Glutamatergic neuron (in vitro differentiated cells): ENCODE results near the gene PHACTR3. TPM values are rescaled to one million over a fixed set of nuclear protein-coding genes. Genes with fewer than 3 reads are reported as not detected.

Experiments used
- DNase-seq: peaks from one replicate; pipeline ENCODE4 v3.0.0; 2022
- H3K27ac Mint-ChIP-seq: one replicate; pipeline ENCODE4 v1.8.0; 2020; ENCODE audit warnings: mild to moderate bottlenecking, mixed read lengths, inconsistent platforms; ENCODE audit not compliant: unreplicated experiment
- H3K27me3 Mint-ChIP-seq: one replicate; pipeline ENCODE4 v1.8.0; 2020; ENCODE audit warnings: mild to moderate bottlenecking, moderate library complexity, mixed read lengths, inconsistent platforms; ENCODE audit not compliant: unreplicated experiment
- H3K36me3 Mint-ChIP-seq: one replicate; pipeline ENCODE4 v1.8.0; 2020; ENCODE audit warnings: mild to moderate bottlenecking, mixed read lengths, inconsistent platforms; ENCODE audit not compliant: unreplicated experiment
- H3K4me1 Mint-ChIP-seq: one replicate; pipeline ENCODE4 v1.8.0; 2020; ENCODE audit warnings: mild to moderate bottlenecking, low read depth, mixed read lengths, inconsistent platforms; ENCODE audit not compliant: unreplicated experiment
- H3K4me3 Mint-ChIP-seq: one replicate; pipeline ENCODE4 v1.8.0; 2020; ENCODE audit warnings: mild to moderate bottlenecking, mixed read lengths, inconsistent platforms; ENCODE audit not compliant: unreplicated experiment
- H3K9me3 Mint-ChIP-seq: one replicate; pipeline ENCODE4 v1.8.0; 2020; ENCODE audit warnings: mild to moderate bottlenecking, moderate library complexity, mixed read lengths, inconsistent platforms; ENCODE audit not compliant: unreplicated experiment
- CTCF ChIP-seq: fragments of 200-600 bp; sonication (generic); IDR thresholded peaks from one replicate; pipeline ENCODE4 v1.5.0; 2021; ENCODE audit not compliant: partially characterized antibody, unreplicated experiment
- total RNA-seq: library from RNA; stranded (reverse); fragmentation: NEBNext Ultra II Directional; extraction: Animal tissue kit (Norgen Biotek cat#: 25700); gene quantifications from one replicate; pipeline ENCODE4 v1.2.1, GENCODE V29; 2021; ENCODE audit not compliant: unreplicated experiment

Gene PHACTR3
- total RNA-seq, 1 donor from 2014 or later, result 37.0 TPM

- H3K9me3 Mint-ChIP-seq, result no peaks in the 10 kb centered on the region
- no peak for TF ChIP-seq CTCF
- H3K4me1 Mint-ChIP-seq, result peaks cover 22% of the 10 kb centered on the region
- H3K36me3 Mint-ChIP-seq, result no peaks in the 10 kb centered on the region
- H3K27me3 Mint-ChIP-seq, result peaks cover 12% of the 10 kb centered on the region
- no peak for DNase-seq
- no peak overlapping the region for H3K4me3 Mint-ChIP-seq
- H3K27ac Mint-ChIP-seq, result no peak overlapping the region
Measured at GRCh38 chr20:59752704-59753460, 148.5 kb downstream of the PHACTR3 start.

- no peak overlapping the region for H3K4me3 Mint-ChIP-seq
- H3K9me3 Mint-ChIP-seq, result no peaks in the 10 kb centered on the region
- no peak for TF ChIP-seq CTCF
- H3K27me3 Mint-ChIP-seq, result peaks cover 14% of the 10 kb centered on the region
- no peaks in the 10 kb centered on the region for H3K36me3 Mint-ChIP-seq
- H3K4me1 Mint-ChIP-seq, result peaks cover 28% of the 10 kb centered on the region
- no peak for DNase-seq
- H3K27ac Mint-ChIP-seq, result no peak overlapping the region
Measured at GRCh38 chr20:59753836-59754235, 149.5 kb downstream of the PHACTR3 start.

GRCh38 chr20:59754551-59754950 is 150.2 kb downstream of the PHACTR3 start:
- Mint-ChIP-seq H3K27me3 (peaks cover 14% of the 10 kb centered on the region), H3K9me3 (no peaks in the 10 kb centered on the region), H3K4me1 (peaks cover 31% of the 10 kb centered on the region), H3K27ac (no peak overlapping the region), H3K4me3 (no peak overlapping the region), H3K36me3 (no peaks in the 10 kb centered on the region)
- no peak for DNase-seq
- no peak for TF ChIP-seq CTCF

- Mint-ChIP-seq H3K27ac (no peak overlapping the region), H3K4me3 (no peak overlapping the region), H3K36me3 (no peaks in the 10 kb centered on the region), H3K9me3 (no peaks in the 10 kb centered on the region), H3K4me1 (peaks cover 29% of the 10 kb centered on the region), H3K27me3 (peaks cover 10% of the 10 kb centered on the region)
- no peak for DNase-seq
- TF ChIP-seq CTCF, result no peak
Measured at GRCh38 chr20:59756241-59756640, 151.9 kb downstream of the PHACTR3 start.

- Mint-ChIP-seq H3K27me3 (peaks cover 6% of the 10 kb centered on the region), H3K4me3 (no peak overlapping the region), H3K27ac (no peak overlapping the region), H3K9me3 (peaks cover 2% of the 10 kb centered on the region), H3K36me3 (peaks cover 16% of the 10 kb centered on the region), H3K4me1 (peaks cover 4% of the 10 kb centered on the region)
- no peak for DNase-seq
- no peak for TF ChIP-seq CTCF
Measured at GRCh38 chr20:59764037-59764436, 159.7 kb downstream of the PHACTR3 start.
